Stimulated activated CD8-positive, alpha-beta memory T cell treated with anti-CD3 and anti-CD28 coated beads, Interleukin-12 subunit alpha, Interleukin-12 subunit beta, amount 100 ng/mL, for 24 hours (primary cell): ENCODE measurements around the gene CCER1.

Experiments
- DNase-seq: peaks from one replicate; pipeline ENCODE4 v3.0.0-alpha.2; 2020; ENCODE audit errors: extremely low read depth

The CCER1 gene

DNA sequence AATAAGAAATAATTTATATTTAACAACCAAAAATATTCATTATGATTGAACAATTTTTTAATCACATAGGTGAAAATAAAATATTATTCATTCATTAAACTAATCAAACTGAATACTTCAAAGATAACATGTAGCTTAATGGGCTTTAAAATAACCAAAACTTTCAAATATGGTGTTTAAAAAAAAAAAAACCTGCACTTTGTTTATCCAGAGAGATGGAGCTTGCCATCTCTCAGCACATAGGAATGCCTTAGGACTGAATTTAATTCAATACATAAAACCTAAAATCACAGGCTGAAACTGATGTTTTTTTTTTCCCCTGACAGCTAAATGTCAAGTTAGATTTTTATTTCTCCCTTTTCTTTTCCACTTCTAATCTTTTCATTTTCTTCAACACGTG lies 14.4 kb upstream of the CCER1 start:
- DNase-seq: no peak

DNA sequence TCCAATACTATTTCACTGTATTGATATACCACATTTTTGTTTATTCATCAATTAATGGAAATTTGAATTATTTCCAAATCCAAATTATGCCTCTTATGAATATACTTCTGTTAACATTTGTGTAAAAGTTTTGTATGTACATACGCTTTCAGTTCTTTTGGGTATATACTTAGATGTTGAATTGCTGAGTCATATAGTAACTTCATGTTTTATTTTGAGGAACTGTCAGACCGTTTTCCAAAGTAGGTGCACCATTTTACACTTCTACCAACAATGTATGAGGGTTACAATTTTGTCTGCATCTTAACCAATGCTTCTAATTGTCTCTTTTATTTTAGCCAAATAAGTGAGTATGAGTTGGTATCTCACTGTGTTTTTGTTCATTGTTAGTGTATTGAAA lies 10.2 kb upstream of the CCER1 start:
- DNase-seq: no peak

DNA sequence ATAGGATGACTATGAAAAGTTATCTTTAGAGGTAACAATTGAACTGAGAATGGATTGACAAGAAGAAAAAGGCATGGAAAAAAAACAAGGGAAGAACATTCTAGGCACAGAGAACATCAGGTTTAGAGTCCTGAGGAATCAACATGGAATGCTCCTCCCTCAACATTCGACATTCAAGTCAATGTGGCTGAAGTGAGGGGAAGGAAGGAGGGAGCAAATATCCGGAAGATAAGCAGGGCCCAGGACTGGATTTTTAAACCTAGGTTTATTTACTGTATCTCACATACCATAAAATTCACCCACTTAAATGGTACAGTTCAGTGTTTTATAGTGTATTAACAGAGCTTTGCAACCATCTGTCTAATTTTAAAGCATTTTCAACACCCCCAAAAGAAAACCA lies 9.6 kb upstream of the CCER1 start:
- DNase-seq: no peak

DNA sequence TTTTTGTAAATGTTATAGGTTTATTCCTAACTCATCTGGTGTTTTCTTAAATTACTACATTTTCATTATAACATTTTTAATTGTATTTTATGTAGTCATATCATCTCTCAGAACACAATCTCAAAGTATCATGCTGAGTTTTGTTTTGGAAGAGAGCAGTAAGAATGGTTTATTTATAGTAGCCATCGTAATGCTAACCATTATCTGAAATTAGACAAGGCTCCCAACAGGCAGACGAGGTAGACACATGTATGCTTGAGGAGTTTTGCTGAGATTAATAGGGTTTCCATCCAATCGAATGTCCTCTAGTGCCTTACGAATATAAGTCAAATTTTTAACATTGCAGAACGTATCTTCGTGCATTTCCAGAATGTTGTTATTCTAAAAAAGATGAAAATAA lies 9.0 kb upstream of the CCER1 start:
- DNase-seq: no peak

DNA sequence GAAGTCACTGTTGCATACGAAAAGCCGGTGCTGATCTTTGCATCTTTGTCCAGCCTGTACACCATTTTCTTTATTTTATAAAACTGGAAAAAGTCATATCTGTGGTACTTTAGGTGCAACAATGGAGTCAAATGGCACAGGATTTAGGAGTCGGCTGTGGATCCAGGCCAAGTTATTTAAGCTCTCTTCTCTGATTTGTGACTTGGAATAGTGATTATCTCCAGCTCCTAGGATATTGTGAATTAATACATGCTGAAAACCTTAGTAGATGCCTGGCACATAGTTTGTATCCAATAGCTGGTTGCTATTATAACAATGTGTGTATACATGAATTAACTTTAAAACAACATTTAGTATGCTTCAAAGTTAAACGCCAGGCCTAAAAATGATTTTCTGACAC lies 6.2 kb upstream of the CCER1 start:
- no peak for DNase-seq

DNA sequence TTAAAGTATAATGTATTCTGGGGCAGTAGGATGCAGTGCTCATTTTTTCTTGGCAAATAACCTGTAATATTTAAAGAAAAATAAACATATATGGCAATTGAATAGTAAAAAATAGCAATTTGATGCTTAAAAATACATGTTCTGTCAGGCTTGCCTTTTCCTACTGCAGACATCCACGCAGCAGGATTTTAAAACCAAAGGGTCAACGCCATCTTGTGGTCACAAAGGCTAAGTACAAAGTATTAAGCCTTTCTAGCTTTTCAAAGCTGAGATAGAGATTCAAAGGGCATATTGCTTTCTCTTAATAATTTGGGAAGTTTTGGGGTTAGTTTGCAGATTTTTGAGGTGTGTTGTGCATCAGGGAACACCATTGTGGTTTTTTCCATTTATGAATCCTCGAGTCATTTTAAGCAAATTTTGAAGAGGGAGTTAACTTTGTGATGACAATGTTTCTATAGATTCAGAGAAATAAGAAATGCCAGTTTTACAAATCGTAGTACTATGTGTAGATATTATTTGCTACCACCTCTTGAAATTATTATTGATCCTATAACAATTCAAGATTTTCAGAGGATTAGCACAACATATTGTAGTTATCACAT lies 4.7 kb upstream of the CCER1 start:
- DNase-seq: no peak

DNA sequence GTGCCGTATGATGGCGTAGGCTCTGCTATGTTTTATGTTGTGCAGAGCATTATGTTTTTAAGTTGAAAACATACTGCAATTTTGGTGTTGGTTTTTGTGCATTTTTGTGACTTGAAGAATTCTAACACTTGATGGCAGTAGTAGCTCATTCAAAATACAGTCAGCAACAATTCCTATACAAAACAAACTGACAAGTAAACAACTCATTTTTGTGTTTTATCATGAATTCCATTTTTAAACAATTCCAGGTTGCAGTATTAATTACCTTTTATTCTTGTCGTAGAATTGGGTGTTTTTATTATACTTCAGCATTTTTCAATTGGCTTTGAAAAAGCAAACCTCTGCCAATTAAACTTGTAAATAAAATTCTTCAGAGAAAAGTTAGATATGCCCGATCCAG lies 4.1 kb upstream of the CCER1 start:
- no peak for DNase-seq

DNA sequence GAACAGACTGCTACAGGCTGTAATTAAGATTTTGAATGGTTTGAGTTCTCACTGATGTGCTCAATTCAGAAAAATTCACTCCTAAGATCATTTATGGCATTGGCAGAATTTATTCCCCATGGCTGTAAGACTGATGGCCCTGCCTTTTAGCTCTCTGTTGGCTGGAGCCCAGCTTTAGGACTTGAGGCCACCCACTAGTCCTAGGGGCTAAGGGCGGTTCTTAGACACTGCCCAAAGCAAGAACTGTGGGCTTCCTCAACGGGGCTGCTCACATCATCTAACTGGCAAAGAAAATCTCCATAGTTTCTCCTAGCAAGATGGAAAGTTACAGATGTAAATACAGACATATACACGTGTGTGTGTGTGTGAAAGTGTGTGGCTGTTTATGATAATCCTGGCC lies 3.4 kb upstream of the CCER1 start:
- DNase-seq: no peak

DNA sequence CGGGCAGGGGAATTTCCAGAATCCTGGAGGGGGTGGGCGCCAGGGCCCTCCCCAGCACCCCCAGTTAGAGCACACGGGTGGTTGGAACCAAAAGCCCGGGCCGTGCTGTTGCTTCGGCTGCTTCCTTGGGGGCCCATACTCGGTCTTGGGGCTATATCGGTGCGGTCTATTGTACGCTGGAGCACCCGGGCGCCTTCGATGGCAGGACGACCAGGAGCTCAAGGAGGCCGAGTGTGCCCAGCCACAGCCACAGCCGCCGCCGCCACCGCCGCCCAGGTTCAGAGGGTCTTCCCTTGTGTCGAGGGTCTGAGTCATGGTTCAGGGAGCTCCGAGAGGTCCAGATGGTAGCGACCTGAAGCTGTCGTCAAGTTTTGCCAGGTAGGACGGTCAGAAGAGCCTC lies 548 bp downstream of the CCER1 start:
- no peak for DNase-seq

DNA sequence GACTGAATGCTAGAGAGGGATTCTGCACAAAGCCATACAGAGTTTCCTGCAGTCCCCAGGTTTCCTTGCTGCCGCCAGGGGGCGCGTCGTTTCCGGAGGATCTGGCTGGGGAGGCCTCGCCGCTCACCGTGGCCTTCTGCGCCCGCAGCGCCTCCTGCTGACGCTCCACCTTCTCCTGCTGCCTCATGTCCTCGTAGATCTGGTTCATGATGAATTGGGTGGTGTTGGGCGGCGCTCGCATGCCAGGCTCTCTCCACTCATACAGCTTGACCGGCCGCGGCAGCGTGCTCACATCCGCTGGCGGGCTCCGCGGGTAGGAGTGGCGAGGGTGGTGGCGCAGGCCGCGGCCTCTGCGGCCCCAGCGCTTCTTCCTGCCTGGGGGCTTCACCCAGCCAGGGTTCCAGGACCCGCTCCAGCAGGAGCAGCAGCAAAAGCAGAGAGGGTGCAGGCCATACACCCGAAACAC lies 987 bp downstream of the CCER1 start:
- DNase-seq: no peak

DNA sequence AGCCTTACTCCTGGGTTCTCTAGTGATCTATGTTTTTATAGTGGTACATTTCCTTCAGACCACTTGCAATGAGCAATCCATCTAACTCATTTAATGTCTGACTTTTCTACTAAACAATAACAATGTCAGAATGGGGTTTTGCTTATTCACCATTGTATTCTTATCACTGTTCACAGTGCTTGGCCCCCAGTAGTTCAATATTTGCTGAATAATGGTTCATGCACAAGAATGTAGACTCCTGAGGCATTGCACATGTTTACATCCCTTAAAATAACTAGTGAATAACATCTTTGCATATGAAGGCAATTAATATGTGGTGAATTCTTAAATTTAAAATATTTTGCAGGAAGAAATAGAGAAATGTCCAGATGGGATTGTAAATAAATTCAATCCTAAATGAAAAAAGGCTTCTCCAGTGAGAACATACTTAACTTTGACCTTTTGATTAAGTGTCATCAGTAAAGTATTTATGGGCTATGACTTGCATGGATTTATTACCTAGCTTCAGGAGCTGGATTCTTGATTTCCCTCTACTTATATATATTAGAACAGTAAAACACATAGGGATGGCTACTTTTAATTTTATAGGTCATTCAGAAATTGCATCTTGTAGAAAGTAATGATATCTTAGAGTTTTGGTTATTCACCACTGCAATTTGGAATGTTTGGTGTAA lies 3.4 kb downstream of the CCER1 start:
- DNase-seq: no peak

DNA sequence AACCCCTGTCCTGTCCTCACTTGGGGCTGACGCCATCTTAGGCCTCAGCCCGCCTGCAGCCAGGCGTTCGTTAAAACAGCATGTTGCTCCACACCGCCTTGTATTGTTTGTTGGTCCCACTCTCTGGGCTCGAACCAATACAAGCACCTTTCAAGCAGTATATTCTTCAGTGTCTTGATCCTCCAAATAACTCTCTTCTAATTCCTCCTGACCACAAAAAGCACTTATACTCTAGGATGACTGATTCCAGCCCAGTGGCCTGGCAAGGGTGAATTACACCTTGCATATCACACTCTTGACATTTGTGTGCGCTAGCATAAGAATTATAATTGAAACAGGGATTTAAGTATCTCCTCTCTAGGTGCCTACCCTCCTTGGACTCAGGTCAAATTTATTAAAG lies 7.1 kb downstream of the CCER1 start:
- no peak for DNase-seq

DNA sequence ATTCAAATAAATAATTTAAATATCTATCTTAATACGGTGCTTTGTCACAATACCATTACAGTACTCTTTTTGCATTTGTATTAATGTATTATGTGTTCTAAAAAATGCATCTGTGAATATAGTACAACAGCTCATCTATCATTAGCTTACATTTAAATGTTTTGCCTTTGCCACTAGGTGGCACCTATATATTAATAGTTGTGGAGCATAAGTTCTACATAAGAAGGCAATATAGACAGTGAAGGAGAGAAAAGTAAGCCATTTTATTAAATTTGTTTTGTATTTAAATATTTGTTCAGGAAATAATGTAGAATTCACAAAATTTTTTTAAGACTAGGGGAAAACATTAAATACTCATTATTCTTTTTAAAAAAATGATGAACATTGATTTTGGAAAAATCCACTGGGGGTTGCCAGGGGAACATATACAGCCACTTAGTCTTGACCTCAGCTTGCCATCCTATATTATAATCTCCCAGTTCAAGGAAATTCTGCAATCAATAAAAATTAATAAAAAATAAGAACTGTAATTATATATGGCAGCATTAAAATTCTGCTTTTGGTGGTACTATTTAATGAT lies 9.8 kb downstream of the CCER1 start:
- DNase-seq: no peak

DNA sequence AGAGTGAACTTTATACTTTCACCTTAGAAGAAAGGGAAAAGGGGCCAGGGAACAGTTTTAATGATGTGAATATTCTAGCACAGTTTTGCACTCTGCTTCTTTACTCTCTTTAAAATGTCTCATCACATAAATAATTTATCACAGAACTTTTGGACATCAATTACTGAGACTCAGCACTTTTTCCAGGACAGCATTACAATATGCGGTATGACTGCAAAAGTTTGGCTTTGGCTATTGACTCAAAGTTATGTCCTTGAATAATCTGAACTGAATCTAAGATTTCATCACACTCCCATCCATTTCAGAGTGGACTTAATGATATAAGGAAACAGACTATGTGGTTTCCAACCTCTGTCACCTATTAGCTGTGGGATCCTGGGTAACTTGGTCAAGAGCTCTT lies 11.7 kb downstream of the CCER1 start:
- no peak for DNase-seq

DNA sequence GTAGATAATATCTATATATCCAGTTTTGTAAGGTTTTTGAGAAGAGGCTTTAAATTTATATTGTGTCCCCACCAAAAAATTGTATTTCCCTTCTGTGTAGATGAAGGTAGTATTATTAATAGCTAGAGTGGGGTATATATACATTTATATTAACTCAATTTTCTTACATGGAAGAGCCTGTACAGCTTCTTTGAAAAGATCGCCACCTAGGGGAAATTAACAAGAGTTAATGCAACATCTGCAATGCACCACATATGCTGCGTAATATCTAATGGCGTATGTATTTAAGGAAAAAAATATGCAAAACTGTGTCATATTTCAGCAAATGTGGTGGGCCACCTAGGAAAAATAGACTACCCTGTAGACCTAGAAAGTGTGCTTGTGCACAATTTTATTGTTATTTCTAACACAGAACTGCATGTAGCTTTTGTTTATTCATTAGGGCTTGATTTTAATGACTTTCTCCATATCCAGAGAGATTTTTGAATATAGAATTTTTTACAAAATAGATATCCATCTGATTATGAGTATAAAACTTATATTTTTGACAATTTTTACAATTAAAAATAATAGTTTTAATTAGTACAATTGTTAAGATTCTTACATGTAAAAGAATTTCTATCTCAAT lies 14.0 kb downstream of the CCER1 start:
- no peak for DNase-seq

DNA sequence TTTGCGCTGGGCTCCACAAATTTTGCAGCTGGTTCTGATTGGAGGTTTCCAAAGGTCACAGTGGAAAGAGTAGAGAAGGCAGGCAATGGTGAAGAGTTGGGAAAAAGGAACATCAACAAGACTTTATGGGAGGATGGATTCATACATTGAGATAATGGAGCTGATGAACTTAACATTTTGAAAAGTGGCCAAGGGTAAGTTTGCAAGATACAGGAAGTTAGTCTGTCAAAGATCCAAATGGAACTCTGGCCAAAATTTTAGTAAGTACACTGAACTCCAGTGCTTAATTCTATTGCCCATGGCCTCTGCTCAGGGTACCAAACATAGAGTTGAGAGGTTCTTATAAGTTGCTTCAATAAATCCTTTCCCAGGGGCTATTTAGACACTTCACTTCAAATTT lies 15.6 kb downstream of the CCER1 start:
- no peak for DNase-seq

DNA sequence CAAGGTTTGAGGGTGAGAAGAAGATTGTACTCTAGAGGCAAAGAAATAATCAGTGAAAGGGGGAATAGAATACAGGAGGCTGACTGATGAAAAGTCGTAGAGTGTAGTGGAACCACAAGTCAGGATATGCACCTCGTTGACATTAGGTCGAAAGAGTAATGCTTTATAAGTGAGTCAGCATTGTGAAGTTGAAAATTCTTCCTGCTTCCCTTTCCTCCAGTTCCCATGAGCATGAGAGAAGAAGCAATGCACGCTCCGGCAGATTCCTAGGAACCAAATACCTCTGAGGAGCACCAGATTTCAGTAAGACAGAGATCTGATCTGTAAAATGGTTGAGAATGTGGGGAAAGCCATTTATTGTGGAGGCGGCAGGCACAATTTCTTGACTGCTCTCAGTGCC lies 16.5 kb downstream of the CCER1 start:
- DNase-seq: no peak

DNA sequence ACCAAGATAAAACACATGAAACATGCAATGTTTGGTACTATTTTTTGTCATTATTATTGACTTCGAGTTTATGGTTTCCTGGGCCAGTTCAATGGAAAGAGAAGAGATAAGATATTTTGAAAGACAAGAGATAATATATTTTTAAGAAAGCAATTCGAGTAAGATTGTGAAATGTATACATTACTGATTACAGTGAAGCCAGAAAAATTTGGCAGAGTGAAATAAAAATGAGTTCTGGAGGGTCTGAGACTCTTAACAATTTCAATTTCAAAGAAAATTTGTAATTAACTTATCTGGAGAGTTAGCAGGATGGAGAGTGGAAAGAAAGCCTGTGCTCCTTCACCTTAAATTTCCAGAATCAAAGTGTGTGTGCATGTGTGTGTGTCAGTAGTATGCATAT lies 17.3 kb downstream of the CCER1 start:
- DNase-seq: no peak

DNA sequence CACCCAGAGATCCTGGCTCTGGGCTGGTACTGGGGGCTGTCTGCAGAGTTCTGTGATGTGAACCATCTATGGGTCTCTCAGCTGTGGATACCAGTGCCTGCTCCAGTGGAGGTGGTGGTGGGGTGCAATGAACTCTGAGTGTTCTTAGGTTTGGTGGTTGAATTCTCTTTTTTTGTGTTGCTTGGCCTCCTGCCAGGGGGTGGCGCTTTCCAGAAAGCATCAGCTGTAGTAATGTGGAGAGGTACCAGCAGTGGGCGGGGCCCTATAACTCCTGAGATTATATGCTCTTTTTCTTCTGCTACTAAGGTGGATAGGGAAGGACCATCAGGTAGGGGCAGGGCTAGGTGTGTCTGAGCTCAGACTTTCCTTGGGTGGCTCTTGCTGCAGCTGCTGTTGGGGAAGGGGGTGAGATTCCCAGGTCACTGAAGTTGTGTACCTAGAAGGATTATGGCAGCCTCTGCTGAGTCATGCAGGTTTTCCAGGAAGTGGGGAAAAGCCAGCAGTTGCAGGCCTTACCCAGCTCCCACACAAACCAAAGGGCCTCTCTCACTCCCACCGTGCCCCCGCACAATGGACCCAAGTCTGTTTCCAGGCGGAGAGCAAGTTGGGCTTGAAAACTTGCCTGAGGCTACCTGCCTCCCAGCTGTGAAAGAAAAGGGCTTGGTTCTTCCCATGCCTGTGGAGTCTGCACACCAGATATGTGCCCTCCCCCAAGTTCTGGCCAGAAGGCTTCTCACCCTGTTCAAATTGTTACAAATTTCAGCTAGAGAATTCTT lies 18.6 kb downstream of the CCER1 start:
- DNase-seq: no peak

DNA sequence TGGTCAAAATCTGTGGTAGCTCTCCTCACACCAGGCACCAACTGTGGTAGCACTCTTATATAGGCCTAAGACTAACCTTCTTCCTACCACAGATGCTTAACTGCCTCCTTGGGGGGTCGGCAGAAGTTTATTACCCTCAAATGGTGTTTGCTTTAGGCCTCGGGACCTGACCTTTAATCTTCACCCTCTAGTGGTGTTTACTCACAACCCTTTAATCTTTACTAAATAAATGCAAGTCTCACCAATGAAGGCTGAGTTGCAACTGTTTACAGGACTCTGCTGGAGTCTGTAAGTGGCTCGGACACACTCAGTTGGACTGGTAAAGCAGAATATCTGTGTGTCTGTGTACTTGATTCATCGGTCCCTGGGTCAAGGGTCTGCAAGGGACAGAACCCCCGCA lies 29.4 kb downstream of the CCER1 start:
- DNase-seq: no peak

DNA sequence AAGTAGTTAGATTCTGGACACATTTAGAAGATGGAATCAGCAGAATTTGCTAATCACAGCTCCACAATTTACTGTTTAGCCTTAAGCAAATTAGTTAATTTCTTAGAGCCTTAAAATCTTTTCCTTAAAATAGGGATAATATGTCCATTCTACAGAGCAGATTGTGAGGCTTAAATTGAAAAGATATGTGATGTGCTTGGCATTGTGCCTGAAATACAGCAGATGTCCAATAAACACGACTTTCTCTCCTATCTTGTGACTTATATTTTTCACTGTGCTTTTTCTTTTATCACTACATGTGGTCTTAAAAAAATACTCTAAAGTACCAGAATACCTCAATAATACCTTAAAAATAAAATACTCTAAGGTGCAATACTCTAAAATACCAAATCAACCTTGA lies 30.6 kb downstream of the CCER1 start:
- DNase-seq: no peak

DNA sequence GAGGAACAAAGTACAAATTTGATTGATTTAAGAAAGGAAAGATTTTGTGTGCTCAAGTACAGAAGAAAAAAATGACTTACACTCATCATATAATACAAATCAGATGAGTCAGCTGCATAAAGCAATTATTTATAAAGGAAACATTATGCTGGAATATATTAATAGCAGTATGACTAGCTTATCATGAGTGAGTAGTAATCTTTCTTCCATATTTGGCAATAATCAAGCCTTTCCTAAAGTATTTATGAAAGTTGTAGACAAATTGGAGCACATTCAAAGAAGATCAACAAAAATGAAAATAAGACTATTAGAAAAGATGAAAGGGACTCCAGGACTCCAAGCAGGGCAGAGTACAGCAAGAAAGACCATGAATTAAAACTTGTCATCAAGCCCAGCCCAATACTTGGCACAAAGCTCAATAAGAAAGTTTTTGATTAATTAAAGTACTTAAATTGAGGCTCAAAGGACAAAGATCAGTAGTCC lies 32.8 kb downstream of the CCER1 start:
- DNase-seq: no peak
